ENCODE data around the gene STING1. TPM values are rescaled to one million over a fixed set of nuclear protein-coding genes. Genes with fewer than 3 reads are reported as not detected.

STING1 gene
- total RNA-seq, 1 experiment from 2014 or later: 22.8 TPM

- no peaks in the 10 kb centered on the region for H3K4me1 ChIP-seq (ENCODE audit: control insufficient read depth, insufficient read depth, low read length)
- ATAC-seq (no peak), DNase-seq (ENCODE audit: low read depth, low spot score) (no peak)
- H3K27me3 ChIP-seq (ENCODE audit: control insufficient read depth, insufficient read depth, low read length): no peaks in the 10 kb centered on the region
- TF ChIP-seq POLR2AphosphoS5 (IDR thresholded peaks at IDR 0.05; ENCODE audit: low read depth, low read length) (no peak), TCF7L2 (IDR thresholded peaks at IDR 0.05; ENCODE audit: low read depth, low read length) (no peak), REST (IDR thresholded peaks at IDR 0.05; ENCODE audit: insufficient read depth in 1 of 2, low read depth in 2 of 2, low read length in 1 of 2) (no peak), SIN3A (IDR thresholded peaks at IDR 0.05; ENCODE audit: borderline replicate concordance, insufficient read depth, low read depth, low read length) (no peak), CTCF (IDR thresholded peaks at IDR 0.05) (no peak)
- no peaks in the 10 kb centered on the region for H3K9me3 ChIP-seq (ENCODE audit: control insufficient read depth, insufficient read depth, low read depth, low read length)
- intact Hi-C loops (cut with micrococcal nuclease; ENCODE audit: unreplicated experiment) (no loop called here), in situ Hi-C loops (cut with HindIII; ENCODE audit: low pct_unique_long_range_greater_than_20kb, low sequenced_read_pairs) (no loop called here)
- BruUV-seq (replicated peaks): no TSS peak
- ChIA-PET POLR2A (no interaction called here), CTCF (no interaction called here)
- H3K27ac ChIP-seq (ENCODE audit: low read length): no peak overlapping the region
- no peak overlapping the region for H3K4me3 ChIP-seq (ENCODE audit: low read depth in 2 of 2, low read length in 2 of 2)
- H3K36me3 ChIP-seq (ENCODE audit: control insufficient read depth, insufficient read depth, low read length): no peaks in the 10 kb centered on the region
Observed at GRCh38 chr5:139473565-139473964, 9.0 kb downstream of the STING1 start.

GRCh38 chr5:139473105-139473504, 9.5 kb downstream of the STING1 start:
- ATAC-seq: no peak
- CTCF ChIA-PET: no interaction called here
- POLR2A ChIA-PET: no interaction called here
- Histone ChIP-seq H3K27me3 (ENCODE audit: control insufficient read depth, insufficient read depth, low read length) (no peaks in the 10 kb centered on the region), H3K27ac (ENCODE audit: low read length) (no peak overlapping the region), H3K9me3 (ENCODE audit: control insufficient read depth, insufficient read depth, low read depth, low read length) (no peaks in the 10 kb centered on the region), H3K4me3 (ENCODE audit: low read depth in 2 of 2, low read length in 2 of 2) (no peak overlapping the region), H3K4me1 (ENCODE audit: control insufficient read depth, insufficient read depth, low read length) (no peaks in the 10 kb centered on the region), H3K36me3 (ENCODE audit: control insufficient read depth, insufficient read depth, low read length) (no peaks in the 10 kb centered on the region)
- in situ Hi-C loops (cut with HindIII; ENCODE audit: low pct_unique_long_range_greater_than_20kb, low sequenced_read_pairs) (no loop called here), intact Hi-C loops (cut with micrococcal nuclease; ENCODE audit: unreplicated experiment) (no loop called here)
- no peak for DNase-seq (ENCODE audit: low read depth, low spot score)
- TF ChIP-seq SIN3A (IDR thresholded peaks at IDR 0.05; ENCODE audit: borderline replicate concordance, insufficient read depth, low read depth, low read length): no peak
- no TSS peak for BruUV-seq (replicated peaks)

- in situ Hi-C loops (cut with HindIII; ENCODE audit: low pct_unique_long_range_greater_than_20kb, low sequenced_read_pairs): no loop called here
Observed at GRCh38 chr5:139472386-139473030, 10.1 kb downstream of the STING1 start.

More at GRCh38 chr5:139472386-139473030, 10.1 kb downstream of the STING1 start:
- Histone ChIP-seq H3K4me3 (ENCODE audit: low read depth in 2 of 2, low read length in 2 of 2) (no peak overlapping the region), H3K36me3 (ENCODE audit: control insufficient read depth, insufficient read depth, low read length) (no peaks in the 10 kb centered on the region), H3K9me3 (ENCODE audit: control insufficient read depth, insufficient read depth, low read depth, low read length) (no peaks in the 10 kb centered on the region), H3K27ac (ENCODE audit: low read length) (no peak overlapping the region), H3K4me1 (ENCODE audit: control insufficient read depth, insufficient read depth, low read length) (no peaks in the 10 kb centered on the region), H3K27me3 (ENCODE audit: control insufficient read depth, insufficient read depth, low read length) (no peaks in the 10 kb centered on the region)
- TF ChIP-seq CTCF (IDR thresholded peaks at IDR 0.05): no peak
- no peak for TF ChIP-seq SIN3A (IDR thresholded peaks at IDR 0.05; ENCODE audit: borderline replicate concordance, insufficient read depth, low read depth, low read length)
- no peak for TF ChIP-seq TCF7L2 (IDR thresholded peaks at IDR 0.05; ENCODE audit: low read depth, low read length)
- no peak for TF ChIP-seq REST (IDR thresholded peaks at IDR 0.05; ENCODE audit: insufficient read depth in 1 of 2, low read depth in 2 of 2, low read length in 1 of 2)
- no peak for TF ChIP-seq POLR2AphosphoS5 (IDR thresholded peaks at IDR 0.05; ENCODE audit: low read depth, low read length)
- ChIA-PET POLR2A (no interaction called here), CTCF (no interaction called here)
- DNase-seq (ENCODE audit: low read depth, low spot score) (no peak), ATAC-seq (no peak)
- intact Hi-C loops (cut with micrococcal nuclease; ENCODE audit: unreplicated experiment): no loop called here
- BruUV-seq (replicated peaks): no TSS peak
